ENCODE results near the gene UBE2E3. TPM values are rescaled to one million over a fixed set of nuclear protein-coding genes. Genes with fewer than 3 reads are reported as not detected.
"Not testable (repeated sequence)": the region's sequence is repeated elsewhere in the genome, so short reads cannot be mapped to it uniquely, and the experiment has no call there.

Gene UBE2E3
- polyA plus RNA-seq, 4 donors, result 199 to 257 (median 216) TPM

DNA sequence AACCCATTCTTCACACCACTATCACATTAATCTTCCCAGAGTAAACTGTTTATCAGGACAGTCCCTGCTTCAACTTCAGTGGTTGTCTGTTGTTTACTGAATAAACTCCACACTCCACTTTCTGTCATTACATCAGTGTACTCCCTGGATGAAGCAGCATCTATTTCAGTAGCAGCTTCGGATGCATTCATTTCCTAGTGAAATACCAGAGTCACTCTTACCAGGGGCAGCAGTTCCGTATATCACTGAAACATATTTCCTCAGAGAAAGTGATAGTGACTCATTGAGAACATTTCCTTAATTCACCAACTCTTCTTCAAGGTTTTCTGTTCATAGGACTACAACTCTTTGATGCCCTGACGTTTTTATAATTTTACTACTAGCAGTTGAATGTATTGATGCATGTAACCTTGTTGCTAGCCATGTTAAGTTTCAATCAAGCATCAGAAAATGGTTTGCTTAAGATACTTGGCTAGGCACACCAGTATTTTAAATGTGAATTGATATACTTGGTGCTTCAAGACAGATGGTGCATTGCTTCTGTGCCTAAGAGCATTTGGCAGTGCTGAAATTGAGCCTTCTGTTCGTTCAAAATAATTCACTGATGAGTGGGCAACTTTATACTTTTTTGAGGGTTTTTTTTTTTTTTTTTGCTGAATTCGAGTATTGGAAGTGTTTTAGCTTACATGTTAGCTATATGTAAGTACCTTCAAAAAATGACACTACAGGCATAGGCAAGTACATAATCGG lies 92.3 kb downstream of the UBE2E3 start:
- DNase-seq (ENCODE audit: low read depth in 4 of 4, low spot score in 2 of 4), result no peak

DNA sequence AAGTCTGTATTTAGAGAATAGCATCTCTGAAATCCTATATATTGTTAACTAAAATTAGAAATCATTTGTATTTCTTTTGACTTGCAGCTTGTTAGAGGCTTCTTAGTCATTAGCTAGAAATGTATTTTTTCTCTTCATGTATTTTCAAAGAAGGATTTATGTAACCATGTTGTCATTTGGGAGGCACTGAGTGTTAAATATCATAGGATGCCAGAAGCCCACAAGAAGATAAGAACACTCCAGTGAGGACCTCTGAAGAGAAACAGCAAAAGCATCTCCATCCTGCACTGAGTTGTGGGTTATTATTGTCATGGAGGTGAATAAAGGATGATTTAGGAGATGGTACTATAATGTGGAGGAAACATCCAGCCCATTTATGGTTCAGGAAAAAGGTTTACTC lies 93.5 kb downstream of the UBE2E3 start:
- no peak for DNase-seq (ENCODE audit: low read depth in 4 of 4, low spot score in 2 of 4)

DNA sequence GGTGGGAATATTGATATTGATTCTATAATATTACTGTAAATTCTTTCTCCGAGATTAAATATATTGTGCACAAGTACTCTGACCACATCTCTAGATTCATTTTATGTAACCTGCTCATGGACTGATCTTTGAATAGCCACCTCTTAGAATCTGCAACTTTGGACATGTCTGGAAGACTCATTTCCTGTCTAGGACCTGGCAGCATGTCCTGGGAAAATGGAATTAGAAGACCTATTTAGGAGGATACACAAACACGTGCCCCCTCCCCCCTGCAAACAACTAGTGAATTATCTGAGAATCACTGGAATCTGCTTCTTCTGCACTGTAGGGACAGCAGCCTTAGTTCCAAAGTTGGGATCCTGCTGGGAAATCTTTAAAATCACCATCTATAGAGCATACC lies 94.1 kb downstream of the UBE2E3 start:
- DNase-seq (ENCODE audit: low read depth in 4 of 4, low spot score in 2 of 4), result no peak

DNA sequence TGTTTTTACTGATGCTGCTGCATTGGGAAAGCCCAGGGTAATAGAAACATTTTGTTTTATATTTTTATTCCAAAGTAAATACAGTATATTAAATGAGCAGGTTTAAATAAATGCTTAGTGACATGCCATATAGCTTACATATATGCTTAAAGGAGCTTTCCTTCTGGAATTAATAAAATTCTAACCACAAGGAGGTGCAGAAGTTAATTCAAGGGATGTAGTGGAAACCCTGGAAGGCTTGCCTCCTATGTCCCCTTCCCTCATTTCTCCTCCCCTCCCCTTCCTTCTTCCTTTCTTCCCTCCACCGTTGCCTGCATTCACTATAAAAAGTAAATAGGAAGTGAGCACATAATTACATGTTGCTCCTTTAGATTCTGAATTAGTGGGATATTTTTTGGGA lies 96.3 kb downstream of the UBE2E3 start:
- no peak for DNase-seq (ENCODE audit: low read depth in 4 of 4, low spot score in 2 of 4)

DNA sequence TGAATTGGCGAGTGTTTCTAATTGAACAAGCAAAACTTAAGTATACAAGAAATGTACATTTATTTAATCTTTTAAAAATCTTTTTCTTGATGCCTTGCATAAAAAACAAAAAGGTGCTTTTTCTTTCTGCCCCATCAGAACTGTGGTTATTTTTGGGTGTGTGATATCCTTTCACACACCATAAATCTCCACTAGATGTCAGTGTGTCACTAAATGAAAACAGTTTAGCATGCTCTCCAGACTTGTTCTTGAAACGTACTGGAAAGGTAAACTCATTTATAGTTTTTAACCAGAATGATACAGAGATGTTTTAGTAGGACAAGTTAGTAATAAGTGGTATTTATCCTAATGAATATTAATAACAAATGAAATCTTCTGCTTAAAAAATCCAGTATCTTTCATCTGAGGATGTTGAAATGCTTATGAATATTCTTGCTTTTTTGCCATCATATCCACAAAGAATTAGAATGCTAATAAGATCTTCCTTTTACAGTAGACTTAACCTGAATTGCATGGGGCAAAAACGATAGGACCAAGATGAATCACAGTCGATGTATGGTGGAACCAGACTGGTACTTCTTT lies 96.8 kb downstream of the UBE2E3 start:
- DNase-seq (ENCODE audit: low read depth in 4 of 4, low spot score in 2 of 4), result peak in 3 of 4 donors; percentile 13 to 45 (median 21)

DNA sequence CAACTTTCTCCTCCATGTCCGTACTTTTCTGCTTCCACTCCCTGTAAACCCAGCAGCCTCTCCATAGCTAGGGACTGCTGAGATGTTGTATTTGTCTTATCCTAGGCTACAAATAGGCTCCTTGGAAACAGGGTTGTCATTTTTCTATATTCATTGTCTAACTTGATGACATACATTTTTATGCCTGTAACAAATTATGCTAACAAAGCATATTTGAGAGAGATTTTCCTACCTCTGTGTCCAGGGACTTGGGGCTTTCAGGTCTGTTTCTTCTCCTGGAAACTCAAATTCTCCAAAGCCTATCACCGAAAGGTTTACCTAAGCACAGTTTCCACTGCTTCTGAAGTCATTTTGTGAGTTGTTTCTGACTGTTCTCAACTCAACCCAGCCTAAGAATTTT lies 102.7 kb downstream of the UBE2E3 start:
- no peak for DNase-seq (ENCODE audit: low read depth in 4 of 4, low spot score in 2 of 4)

DNA sequence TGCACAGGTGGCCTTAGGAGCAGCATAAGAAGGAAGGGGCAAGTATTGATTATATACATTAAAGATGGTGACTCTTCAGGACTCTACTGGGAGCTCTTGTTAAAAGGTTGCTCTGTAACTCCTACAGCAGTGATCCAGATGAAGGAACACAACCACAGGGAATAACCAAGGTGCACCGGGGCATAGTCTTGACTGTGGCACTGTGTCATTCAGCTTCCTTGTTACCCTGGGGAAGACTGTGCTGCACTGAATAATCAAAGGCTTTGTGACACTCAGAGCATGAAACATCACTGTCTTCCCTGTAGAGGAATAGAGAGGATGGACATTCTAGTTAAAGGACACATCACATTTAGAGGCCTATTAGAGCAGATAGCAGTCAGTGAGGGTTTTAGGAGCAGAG lies 105.3 kb downstream of the UBE2E3 start:
- no peak for DNase-seq (ENCODE audit: low read depth in 4 of 4, low spot score in 2 of 4)

DNA sequence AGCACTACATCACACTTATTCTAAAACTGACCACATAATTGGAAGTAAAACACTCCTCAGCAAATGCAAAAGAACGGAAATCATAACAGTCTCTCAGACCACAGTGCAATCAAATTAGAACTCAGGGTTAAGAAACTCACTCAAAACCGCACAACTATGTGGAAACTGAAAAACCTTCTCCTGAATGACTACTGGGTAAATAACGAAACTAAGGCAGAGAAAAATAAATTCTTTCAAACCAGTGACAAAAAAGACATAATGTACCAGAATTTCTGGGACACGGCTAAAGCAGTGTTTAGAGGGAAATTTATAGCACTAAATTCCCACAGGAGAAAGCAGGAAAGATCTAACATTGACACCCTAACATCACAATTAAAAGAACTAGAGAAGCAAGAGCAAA lies 111.5 kb downstream of the UBE2E3 start:
- not testable (repeated sequence) for DNase-seq (ENCODE audit: low read depth in 4 of 4, low spot score in 2 of 4)

DNA sequence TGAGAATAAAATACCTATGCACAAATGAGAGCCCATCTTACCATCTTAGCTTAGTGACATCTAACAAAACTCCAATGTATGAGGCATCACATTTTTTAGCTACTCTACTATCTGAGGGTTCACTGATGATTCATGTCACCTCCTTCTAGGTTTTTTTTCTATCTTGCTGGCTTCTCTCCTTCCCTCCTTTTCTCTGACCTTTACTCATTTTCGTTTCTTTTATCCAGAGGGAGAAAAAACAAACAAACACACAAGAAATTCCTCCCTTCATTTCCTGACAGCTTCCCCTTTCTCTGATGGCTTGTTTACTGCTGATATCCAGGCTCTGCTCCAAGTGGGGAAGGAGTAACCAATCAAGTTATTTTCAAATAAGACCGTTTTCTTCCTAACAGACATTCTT lies 115.1 kb downstream of the UBE2E3 start:
- DNase-seq (ENCODE audit: low read depth in 4 of 4, low spot score in 2 of 4), result peak in 1 of 4 donors; percentile 13

DNA sequence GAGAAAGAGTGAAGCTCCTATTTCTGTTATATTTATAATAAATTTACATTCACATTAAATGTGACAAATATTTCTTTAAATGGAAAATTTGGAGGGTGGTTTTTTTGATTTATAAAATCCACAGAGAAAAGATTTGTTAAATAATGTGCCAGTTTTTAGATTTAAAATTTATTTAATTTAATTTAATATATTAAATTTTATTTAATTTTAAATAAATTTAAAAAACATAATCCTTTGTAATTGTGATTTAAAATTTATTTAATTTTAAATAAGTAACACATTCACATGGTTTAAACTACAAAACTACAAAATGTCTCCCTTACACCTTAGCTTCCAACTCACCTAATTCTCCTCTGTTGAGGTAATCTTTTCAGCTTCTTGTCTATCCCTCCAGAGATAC lies 123.3 kb downstream of the UBE2E3 start:
- DNase-seq (ENCODE audit: low read depth in 4 of 4, low spot score in 2 of 4), result no peak

DNA sequence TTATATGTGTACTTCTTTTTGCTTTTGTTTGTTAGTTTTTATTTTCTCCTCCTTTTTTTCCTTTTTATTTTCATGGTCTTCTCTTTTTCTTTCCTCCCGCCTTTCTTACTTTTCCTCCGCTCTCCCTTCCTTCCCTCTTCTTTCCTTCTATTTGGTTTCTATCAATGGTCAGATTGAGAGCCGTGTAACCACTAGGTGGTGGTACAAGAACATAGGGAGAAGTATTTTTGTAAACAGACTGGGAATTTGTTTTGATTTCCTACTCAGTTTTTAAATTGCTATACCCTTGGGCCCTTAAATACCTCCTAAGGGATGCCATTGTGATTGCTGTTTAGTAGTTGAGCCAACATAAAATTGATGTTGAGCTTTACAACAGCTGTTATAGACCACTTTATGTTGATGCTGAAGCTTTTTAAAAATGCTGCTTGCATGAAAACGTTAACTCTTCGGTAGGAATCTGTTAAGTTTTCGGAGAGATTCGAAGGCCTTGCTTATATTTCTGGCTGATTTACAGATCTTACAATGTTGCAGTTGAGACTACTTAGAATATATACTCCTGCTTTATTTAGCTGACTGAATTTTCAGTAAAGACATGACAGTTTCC lies 124.2 kb downstream of the UBE2E3 start:
- peak; percentile 18 to 58 (median 44) for DNase-seq (ENCODE audit: low read depth in 4 of 4, low spot score in 2 of 4)

DNA sequence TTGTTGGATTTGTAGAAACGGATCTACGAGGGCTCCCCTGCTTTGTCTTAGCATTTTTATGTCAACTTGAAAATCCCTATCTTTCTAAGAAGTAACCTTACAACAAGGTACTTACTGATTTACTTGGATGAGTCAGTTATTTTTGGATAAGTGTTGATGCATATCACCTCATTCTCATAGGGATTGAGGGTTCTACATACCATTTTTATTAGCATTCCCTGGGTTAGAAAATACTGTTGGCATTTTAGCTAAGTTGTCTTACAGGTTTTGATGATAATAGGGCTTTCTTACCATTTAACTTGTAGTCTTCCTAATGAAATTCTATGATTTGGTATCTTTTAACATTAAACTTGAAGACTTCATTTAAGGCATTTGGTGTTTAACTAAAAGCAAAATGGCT lies 125.2 kb downstream of the UBE2E3 start:
- DNase-seq (ENCODE audit: low read depth in 4 of 4, low spot score in 2 of 4), result no peak

DNA sequence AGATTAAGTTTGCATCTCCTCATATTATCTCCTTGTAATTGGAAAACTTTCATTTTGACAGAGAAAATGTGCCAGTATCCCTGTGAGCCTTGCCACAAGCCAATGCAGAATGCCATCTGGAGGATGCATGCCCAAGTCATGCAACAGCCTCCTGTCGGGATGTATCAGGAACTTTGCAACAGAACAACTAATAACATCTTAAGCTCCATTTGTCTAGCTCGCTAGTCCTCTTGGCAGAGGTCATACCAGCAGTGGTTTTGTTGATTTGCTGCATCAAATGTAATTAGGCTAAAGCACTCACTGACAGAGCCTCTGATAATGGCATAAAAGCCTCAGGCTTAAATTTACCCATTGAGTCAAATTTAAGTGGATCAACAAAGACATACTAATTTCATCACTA lies 125.8 kb downstream of the UBE2E3 start:
- no peak for DNase-seq (ENCODE audit: low read depth in 4 of 4, low spot score in 2 of 4)

DNA sequence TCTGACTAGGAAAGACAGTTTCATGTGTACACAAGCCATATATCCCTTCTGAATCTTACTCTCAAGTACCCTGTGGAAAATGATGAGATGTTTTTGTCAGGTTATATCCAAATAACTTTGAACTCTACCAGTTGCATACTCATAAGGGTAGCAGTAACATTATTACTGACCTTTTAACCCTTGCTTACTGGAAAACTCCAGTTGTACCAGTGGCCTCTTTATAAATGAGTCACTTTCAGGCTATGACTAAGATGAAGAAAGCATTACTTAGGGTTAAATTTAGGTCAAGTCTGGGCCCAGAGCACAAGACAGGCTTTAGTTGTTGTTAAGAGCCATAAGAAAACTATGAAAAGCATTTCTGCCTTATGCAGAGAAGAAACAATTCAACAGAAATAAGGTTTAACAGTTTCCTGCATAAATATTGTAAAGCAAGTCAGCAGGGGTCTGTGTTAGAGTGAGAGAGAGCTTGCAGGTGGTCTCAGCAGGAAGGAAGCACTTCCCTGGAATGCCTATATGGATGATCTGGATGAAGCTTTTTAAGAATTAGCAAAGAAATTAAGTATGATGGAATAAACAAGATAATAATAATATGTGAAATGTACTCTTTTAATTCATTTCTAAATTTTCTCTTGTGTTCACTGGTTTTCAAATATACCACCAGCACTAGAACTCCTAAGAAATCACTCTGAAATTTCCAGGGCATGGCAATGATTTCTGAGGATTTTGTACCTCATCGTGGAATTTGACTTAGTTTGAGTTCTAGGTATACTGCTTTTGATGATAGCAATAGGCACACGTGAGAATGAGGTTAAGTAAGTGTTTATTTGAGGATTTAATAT lies 126.6 kb downstream of the UBE2E3 start:
- no peak for DNase-seq (ENCODE audit: low read depth in 4 of 4, low spot score in 2 of 4)

DNA sequence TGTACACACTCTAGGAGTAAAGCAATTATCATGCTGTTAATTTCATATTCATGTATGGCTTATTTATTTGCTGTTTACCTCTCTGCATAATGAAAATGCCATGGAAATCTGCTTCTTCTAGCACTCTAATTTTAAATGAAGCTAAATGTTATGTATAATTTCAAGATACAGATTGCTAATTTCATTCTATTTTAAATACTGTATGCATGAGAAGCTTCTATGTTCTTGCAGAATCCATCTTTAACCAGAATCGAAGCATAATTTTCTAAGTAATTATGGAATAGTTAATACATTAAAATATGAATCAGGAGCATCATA lies 127.2 kb downstream of the UBE2E3 start:
- DNase-seq (ENCODE audit: low read depth in 4 of 4, low spot score in 2 of 4), result no peak

DNA sequence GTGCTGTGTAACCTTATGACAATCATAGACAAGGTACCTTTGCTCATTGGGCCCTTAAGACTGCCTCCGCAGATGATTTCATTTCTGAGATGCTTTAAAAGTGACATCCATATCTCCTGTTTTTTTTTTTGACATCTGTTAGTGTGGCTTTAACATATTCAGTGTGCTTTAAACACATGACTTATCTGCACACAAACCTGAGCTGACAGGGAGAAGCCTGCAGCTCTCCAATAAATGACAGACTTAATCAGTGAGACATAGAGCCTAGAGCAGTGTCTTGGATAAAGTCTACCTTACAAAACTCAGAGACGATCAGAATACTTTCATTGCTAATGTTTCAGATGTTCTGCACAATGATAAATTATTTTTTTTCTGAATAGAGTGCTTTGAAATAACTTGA lies 130.7 kb downstream of the UBE2E3 start:
- DNase-seq (ENCODE audit: low read depth in 4 of 4, low spot score in 2 of 4), result no peak

DNA sequence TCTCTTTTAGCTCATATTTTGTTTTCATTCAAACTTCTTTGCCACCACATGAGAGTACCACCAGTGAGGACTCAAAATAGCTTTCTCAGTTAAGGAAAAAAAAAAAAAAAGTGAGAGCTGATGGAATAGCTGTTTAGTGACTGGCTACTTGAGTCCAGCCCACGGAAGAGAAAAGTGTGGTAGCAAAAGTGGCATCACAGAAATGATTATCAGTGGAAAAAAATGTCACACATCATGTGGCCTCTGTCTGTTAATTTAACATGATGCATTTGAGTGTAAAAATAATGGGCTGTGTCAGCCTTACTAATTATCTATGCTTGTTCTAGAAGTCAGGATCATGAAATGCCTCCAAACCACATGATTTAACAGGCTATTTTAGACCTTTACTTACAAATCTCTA lies 132.5 kb downstream of the UBE2E3 start:
- no peak for DNase-seq (ENCODE audit: low read depth in 4 of 4, low spot score in 2 of 4)

All from left renal cortex interstitium (tissue), 4 donors.